Measurements from ENCODE around the gene HYI. TPM values are rescaled to one million over a fixed set of nuclear protein-coding genes. Genes with fewer than 3 reads are reported as not detected.
"Not testable (repeated sequence)": the region's sequence is repeated elsewhere in the genome, so short reads cannot be mapped to it uniquely, and the experiment has no call there.

The HYI gene
- total and polyA plus RNA-seq, 2 of the 8 experiments (the other 6 are each of a cell fraction or from before 2014, with no cell fraction given), result 14.4 to 17.7 TPM

DNA sequence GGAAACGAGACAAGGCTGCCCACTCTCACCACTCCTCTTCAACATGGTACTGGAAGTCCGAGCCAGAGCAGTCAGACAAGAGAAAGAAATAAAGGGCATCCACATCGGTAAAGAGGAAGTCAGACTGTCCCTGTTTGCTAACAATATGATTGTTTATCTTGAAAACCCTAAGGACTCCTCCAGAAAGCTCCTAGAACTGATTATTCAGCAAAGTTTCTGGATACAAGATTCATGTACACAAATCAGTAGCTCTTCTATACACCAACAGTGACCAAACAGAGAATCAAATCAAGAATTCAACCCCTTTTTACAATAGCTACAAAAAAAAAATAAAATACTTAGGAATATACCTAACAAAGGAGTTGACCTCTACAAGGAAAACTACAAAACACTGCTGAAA lies 4.6 kb upstream of the HYI start:
- H2AFZ ChIP-seq (ENCODE audit: low read length); H3K79me2 ChIP-seq (ENCODE audit: control insufficient read depth in 1 of 2, insufficient read depth in 2 of 2, low read length in 2 of 2); H3K23ac ChIP-seq (ENCODE audit: insufficient read length); POLR2A ChIA-PET (ENCODE audit: partially characterized antibody); H3K9ac ChIP-seq (replicated peaks in 1 of 4; ENCODE audit: extremely low read depth in 1 of 4, low read depth in 3 of 4, low read length in 3 of 4); H3K18ac ChIP-seq (ENCODE audit: extremely low read depth, low read length); H3K23me2 ChIP-seq (ENCODE audit: low read depth, low read length); H2BK20ac ChIP-seq (ENCODE audit: low read length); H3K4me1 ChIP-seq (replicated peaks in 1 of 4; ENCODE audit: control insufficient read depth in 3 of 4, insufficient read depth in 4 of 4, low read length in 3 of 4); H3K4me2 ChIP-seq (ENCODE audit: insufficient read depth in 1 of 2, low read depth in 2 of 2, low read length in 2 of 2); H2BK5ac ChIP-seq (ENCODE audit: low read depth, low read length); H4K5ac ChIP-seq (ENCODE audit: insufficient read length, low read depth, low read length); H3K27me3 ChIP-seq (replicated peaks in 1 of 4; ENCODE audit: control insufficient read depth in 3 of 4, extremely low read depth in 1 of 4, insufficient read depth in 3 of 4, low read length in 3 of 4); H2BK12ac ChIP-seq (ENCODE audit: low read depth, low read length); H4K20me1 ChIP-seq (replicated peaks in 1 of 2; ENCODE audit: control insufficient read depth in 1 of 2, insufficient read depth in 2 of 2, low read length in 2 of 2); FAIRE-seq; H3K4me3 ChIP-seq (ENCODE audit: extremely low read depth in 1 of 4, insufficient read depth in 2 of 4, low read depth in 3 of 4, low read length in 4 of 4); H3K27ac ChIP-seq (ENCODE audit: low read depth, low read length); H3K14ac ChIP-seq (ENCODE audit: insufficient read length); H2BK15ac ChIP-seq (ENCODE audit: low read length); H3K56ac ChIP-seq (replicated peaks; ENCODE audit: insufficient read length, low read depth, low read length); H3K4ac ChIP-seq (replicated peaks; ENCODE audit: insufficient read length, low read depth, low read length); H3K36me3 ChIP-seq (ENCODE audit: control insufficient read depth in 2 of 4, insufficient read depth in 4 of 4, low read length in 3 of 4); DNase-seq (ENCODE audit: low read depth in 1 of 2, low spot score in 2 of 2); H3K9me3 ChIP-seq (ENCODE audit: insufficient read depth in 2 of 2, low read depth in 1 of 2, low read length in 1 of 2); H4K91ac ChIP-seq (replicated peaks; ENCODE audit: insufficient read length, low read length); H2BK120ac ChIP-seq (replicated peaks; ENCODE audit: low read depth, low read length); H2AK5ac ChIP-seq (ENCODE audit: low read depth, low read length); H3K79me1 ChIP-seq (ENCODE audit: low read depth, low read length); H4K8ac ChIP-seq (ENCODE audit: extremely low read depth, insufficient read depth, low read length): not testable (repeated sequence)
- WGBS, 2 experiments (ENCODE audit: extremely low coverage in 1 of 2, insufficient coverage in 1 of 2, insufficient read length in 1 of 2, insufficient replicate concordance in 2 of 2, low coverage in 1 of 2, low lambda C conversion rate in 2 of 2, missing lambda C conversion rate in 1 of 2), result 87% methylated on average over 3 of the region's 3 CpGs; no CpG with 5 or more reads in 1 of the 2 experiments
- CTCF ChIA-PET (ENCODE audit: partially characterized antibody), result interaction anchor here (2.0 kb wide), 1 partner anchor 9 kb away, joined by 4 read pairs; no protein-coding TSS in a partner anchor
